Measurements from ENCODE around the gene WDFY3.

WDFY3 gene

DNA sequence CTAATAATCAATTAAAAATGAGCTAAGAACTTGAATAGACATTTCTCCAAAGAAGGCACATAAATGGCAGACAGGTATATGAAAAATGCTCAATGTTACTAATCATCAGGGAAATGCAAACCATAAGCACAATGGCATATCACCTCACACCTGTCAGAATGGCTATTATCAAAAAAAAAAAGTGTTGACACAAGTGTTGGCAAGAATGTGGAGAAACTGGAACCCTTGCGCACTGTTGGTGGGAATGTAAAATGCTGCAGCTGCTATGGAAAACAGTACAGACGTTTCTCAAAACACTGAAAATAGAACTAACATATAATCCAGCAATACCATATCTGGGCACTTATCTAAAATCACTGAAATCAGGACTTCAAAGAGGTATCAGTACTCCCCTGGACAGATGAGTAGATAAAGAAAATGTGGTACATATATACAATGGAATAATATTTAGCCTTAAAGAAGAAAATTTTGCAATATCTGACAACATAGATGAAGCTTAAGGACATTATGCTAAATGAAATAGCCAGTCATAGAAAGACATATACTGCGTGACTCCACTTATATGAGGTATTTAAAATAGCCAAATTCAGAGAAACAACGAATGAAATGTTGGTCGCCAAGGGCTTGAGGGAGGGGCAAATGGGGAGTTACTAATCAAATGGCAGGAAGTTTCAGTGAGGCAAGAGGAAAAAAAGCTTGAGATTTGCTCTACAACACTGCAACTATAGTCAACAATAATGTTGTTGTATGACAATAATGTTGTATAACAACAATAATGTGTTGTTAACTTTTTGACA lies 175.5 kb downstream of the WDFY3 start:
- no peak for DNase-seq (ENCODE audit: low read depth)

DNA sequence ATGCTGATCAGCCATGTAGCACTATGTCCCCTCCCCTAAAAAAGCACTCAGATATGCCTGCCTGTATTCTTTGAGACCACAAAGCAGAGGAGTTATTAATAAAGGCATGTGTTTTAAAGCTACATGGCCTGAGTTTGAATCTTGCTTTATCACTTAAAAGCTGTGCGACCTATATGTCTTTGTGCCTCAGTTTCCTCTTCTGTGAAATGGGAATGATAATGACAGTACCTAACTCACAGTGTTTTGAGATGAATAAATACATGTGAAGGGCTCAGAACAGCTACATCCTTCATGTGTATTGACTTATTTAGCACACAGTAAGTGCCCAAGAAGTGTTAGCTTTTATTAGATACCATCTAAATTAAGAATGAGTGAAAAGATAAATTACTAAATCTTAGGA lies 180.0 kb downstream of the WDFY3 start:
- no peak for DNase-seq (ENCODE audit: low read depth)

DNA sequence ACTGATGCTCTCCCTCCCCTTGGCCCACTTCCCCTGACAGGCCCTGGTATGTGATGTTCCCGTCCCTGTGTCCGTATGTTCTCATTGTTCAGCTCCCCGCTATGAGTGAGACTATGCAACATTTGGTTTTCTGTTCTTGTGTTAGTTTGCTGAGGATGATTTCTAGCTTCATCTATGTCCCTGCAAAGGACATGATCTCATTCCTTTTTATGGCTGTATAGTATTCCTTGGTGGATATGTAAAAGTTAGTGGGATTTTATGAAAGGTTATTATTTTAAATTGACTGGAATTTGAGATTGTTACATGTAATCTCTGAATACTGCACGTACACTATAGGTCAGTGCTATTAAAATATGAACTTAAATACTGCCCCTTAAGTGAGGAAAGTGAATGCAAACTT lies 184.0 kb downstream of the WDFY3 start:
- DNase-seq (ENCODE audit: low read depth): no peak

DNA sequence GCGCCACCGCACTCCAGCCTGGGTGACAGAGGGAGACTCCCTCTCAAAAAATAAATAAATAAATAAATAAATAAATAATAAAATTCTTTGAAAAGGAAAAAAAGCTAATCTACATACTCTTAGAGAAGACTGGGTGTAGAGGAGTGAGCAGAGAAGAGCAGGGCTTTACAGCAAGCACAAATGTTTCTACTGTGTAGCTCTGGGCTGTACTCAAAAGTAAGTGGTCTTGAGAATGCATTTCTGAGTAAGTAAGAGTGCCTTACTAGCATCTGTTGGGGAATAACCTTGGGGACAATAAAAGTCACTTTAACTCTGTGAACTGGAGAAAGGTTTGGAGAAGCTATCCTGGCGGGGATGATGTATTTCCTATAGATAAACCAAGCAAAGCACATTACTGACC lies 185.8 kb downstream of the WDFY3 start:
- no peak for DNase-seq (ENCODE audit: low read depth)

DNA sequence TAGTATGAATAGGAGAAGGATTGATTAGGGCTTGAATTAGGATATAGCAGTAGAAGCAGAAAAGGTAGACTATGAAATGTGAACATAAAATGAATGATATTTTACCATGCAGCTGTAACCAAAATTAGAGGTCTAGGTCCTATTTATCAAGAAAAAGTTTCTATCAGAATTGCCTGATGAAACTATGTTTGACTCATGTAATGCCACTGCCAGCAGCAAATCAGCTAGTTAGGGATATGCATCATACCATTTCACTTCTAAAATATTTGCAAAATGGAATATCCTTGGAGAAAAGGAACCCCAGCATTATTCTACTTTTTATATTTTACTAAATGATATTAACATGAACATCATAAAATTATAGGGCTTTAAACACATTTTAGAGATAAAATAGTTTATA lies 188.4 kb downstream of the WDFY3 start:
- DNase-seq (ENCODE audit: low read depth): no peak

DNA sequence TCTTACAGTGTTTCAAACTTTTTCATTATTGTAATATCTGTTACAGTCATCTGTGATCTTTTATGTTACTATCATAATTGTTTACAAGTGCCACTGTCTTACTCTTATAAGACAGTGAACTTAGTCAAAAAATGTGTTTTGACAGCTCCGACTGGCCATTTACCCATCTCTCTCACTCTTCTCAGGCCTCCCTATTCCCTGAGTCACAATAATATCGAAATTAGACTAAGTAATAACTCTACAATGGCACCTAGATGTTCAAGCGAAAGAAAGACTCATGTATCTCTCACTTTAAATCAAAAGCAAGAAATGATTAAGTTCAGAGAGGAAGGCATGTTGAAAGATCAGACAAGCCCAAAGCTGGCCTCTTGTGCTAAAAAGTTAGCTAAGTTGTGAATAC lies 199.3 kb downstream of the WDFY3 start:
- no peak for DNase-seq (ENCODE audit: low read depth)

DNA sequence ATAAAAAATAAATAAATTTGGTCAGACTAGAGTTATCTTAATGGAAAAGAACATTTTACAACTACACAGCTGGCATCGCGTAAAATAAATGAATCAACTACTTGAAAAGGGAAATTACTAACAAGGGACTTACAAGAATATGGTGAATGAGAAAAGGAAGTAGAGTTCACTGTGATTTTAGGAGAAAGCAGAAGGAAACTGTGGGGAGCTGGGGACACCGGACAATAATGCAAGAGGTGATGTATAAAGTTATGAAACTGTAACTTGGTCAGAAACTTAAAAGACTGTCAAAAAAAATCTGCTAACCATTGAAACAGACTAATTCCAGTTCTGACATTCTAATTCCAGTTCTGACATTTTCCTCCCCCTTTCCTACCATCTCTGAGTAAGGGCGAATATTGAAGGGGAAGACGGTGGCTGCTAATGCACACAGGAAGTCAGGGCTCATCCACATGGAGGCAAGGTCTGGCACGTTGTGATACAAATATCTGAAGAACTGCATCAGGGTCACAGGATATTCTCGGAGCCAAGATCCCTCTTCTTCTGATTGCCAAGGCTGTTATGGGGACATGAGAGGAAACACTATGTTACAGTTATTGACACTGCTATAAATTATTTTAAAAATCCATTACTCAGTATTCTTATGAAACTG lies 213.0 kb downstream of the WDFY3 start:
- no peak for DNase-seq (ENCODE audit: low read depth)

DNA sequence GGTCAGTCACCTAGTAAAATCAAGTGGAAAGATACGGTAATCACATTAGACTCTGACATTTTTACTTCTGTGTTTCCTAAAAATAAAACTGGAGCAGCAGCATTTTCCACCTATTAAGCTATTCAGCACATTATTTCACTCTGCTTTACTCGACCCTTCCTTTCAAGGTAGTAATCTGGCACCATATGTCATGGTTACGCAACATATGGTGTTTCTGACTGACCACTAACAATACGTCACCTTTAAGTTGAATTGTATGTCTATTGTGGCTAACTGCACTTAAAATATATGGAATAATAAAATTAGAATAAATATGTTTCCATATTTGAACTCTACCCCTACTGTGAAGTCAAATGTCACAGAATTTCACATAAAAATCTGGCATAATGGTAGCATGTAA lies 214.8 kb downstream of the WDFY3 start:
- no peak for DNase-seq (ENCODE audit: low read depth)

DNA sequence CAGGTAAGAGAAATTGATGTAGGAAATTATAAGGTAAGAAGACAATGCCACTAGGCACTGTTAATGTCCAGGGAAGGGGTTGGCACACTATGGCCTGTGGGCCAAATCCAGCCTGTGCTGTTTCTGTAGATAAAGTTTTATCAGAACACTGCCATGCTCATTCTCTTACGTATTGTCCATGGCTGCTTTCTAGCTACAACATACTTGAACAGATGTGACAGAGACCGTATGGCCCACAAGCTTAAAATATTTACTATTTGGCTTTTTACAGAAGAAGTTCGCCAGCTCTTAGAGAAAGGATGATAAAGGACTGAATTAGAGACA lies 215.6 kb downstream of the WDFY3 start:
- no peak for DNase-seq (ENCODE audit: low read depth)

DNA sequence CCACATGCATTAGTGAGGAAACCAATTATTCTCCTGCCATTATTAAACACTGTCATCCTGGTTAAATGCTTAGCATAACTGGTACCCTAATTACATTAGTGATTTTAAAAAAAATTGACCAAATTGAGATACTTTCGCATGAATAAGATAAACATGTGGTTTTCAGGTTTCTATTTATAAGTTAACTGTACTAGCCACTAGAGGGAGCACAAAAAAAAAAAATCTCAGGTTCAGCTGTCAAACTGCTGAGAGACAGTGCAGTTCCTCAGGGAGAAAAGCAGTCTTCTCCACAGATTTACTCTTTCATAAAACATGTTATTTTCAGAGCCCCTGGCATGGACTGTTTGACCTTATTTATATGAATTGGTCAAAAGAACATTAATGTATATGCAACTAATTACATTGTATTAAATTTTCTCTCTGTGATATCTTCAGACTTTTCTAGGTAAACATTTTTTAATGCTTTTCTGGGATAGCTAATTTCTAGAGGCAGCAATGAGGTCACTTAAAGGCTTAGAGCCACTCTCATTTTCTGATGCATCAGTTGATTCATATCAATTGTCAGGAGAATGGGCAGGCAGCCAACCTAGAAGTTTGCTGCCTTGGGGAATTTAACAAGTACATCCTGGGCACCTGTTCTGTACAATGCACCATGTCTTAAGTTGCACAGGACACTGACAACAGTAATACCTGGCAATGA lies 216.1 kb downstream of the WDFY3 start:
- DNase-seq (ENCODE audit: low read depth): no peak

DNA sequence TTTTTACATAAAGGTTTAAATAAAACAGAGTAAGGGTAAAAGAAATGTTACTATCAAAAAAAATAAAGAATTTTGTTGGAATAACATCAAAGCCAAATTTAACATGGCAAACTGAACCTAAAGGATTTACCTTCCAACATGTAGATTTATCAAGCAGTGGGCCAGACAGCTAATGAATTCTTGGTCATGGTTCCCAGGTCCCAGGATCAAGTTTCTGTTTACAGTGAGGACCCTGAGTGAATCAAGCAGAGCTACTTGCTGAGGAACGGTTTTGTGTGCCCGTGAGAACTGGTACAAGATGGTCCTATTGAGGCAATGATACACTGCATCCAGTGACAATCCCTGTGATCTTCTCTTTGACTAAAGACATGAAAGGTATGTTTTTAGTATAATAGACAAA lies 226.4 kb downstream of the WDFY3 start:
- no peak for DNase-seq (ENCODE audit: low read depth)

DNA sequence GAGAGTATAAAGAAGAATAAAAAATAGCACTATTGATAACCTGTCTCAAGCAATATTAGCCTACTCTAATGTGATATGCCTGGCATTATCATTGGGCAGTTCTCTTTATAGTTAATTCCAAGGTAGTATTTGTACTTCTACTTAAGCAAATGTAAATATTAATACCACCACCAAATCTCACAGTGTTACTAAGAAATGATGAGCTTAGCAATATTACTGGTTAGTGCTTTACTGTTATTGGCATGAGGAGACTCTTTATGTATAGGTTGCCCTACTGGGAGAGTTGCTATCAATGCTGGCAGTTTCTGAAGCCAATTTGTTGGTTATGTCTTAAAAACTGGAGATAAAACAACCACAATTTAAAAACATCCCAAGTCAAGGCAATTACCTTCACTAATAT lies 227.9 kb downstream of the WDFY3 start:
- no peak for DNase-seq (ENCODE audit: low read depth)

DNA sequence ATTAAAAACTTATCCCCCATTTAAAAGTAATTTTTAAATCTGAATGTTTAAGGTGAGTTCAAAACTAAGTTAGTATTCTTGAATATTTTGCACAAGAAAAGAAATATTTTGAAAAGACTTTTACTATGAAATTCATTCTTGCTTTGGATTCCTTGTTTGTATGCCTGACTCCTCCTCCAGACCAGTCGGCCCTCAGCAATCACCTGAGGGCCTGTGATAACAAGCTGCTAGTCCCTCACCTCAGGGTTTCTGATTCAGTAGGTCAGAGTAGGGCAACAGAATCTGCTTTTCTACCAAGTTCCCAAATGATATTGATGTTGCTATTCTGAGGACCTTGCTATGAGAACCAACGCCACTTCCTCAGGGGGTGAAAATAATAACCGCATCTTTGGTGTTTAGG lies 228.8 kb downstream of the WDFY3 start:
- no peak for DNase-seq (ENCODE audit: low read depth)

DNA sequence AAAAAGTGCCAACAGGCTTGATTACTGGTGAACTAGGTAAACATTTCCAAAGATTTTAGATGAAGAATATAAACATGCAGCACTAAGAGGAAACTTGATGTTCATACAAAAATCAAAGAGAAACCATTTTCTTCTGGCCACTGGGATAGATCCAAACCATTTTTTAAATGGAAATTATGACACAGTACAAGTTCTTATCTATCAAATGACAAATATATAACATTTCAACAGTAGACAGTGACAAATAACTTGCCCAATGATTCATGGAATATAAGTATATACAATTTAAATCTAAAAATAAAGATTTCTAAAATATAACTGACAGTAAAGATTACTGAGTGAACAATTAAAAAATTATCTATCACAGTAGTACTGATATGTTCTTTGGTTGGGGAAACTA lies 232.5 kb downstream of the WDFY3 start:
- no peak for DNase-seq (ENCODE audit: low read depth)

DNA sequence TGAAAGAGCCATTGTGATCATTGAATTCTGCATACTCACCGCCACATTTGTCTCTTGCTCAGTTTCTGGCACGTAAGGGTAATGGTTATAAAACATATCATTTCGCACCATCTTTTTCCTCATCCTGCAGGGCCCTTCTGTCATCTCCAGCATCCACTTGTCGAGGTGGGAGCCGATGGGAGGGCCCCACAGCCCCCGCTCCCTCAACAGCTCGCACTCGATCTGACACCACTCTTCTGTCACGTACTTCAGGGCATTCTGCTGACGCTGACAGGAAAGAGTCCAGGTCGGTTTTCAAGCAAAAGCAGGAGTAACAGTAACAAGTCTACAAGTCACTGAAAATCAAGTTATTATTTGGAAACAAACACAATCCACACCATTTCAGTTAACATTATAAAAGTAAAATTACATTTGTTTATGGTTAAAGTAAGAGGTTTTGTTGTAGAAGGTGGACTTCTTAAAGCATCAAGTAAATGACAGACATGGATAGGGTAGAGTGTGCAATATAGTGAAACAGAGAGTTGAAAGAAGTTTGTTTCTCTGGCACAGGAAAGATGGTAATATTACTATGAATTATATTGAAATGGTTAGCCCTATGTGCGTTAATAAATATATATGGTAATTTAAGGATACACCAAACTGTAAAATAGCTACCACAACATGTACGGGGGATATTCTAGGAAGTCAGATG lies 233.0 kb downstream of the WDFY3 start:
- no peak for DNase-seq (ENCODE audit: low read depth)

DNA sequence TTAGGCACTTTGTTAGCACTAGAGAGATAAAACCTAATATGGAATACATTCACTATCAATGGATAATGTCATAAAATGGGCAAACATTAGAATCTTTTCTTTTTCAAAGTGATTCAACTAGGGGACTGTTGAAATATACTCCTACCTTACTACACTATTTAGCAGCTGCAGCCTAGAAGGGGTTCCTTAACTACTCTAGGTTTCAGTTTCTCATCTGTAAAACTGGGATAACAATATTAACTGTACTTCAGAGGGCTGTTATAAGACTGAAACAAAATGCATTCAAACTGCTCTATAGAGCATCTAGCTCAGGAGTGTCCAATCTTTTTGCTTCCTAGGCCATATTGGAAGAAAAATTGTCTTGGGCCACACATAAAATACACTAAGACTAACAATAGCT lies 236.1 kb downstream of the WDFY3 start:
- no peak for DNase-seq (ENCODE audit: low read depth)

DNA sequence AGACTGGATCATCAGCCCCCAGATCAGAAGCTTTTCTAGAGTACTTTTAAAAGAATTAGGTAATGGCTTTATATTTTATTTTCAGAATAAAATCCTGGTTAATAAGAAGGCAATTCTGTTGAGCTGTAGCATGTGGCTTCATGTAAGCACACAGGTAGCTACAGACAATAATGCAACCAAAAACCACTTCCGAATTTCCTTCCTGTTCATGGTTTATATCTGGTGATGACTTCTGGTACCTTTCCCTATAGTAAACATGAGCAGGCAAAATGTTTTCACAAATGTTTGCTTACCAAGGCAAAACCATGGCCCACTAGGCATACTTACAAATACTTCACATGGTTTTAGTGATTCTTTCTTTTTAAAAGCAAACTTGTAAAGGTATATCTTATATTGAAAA lies 239.0 kb downstream of the WDFY3 start:
- no peak for DNase-seq (ENCODE audit: low read depth)

DNA sequence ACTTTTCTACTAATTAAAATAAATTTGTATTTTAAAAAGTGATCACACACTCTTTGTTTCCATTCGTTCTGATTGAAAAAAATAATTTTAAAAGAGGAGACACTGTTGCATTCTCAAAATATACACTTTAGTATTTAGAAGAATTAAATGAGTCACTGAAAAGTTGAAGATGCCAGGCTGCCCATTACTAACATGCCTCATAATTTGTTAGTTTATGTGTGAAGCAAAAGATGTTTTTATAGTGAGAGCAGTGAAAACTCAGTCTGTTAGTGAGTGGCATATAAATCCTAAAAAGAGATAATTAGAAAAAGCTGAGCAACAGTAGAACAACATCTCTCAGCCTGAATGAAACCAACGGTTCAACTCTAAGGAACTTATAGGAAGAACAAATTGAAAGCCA lies 240.1 kb downstream of the WDFY3 start:
- DNase-seq (ENCODE audit: low read depth): no peak

DNA sequence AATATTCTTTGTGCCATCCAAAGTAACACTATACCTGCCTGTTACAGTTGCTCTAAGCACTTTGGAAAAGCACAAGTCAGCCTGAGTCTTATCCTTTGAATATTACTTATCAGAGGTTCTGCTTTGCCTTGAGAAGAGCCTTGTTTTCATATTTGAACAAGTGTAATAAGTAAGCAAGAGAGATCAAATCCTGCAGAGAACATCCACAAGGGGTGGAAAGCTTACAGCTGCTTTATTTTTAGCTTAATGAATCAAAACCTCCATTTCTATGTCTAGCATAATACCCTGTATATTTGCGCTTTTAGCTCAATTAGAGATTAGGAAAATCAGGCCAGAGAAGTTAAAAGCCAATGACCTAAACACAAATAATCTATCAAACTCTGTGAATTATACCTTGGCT lies 243.8 kb downstream of the WDFY3 start:
- DNase-seq (ENCODE audit: low read depth): no peak

DNA sequence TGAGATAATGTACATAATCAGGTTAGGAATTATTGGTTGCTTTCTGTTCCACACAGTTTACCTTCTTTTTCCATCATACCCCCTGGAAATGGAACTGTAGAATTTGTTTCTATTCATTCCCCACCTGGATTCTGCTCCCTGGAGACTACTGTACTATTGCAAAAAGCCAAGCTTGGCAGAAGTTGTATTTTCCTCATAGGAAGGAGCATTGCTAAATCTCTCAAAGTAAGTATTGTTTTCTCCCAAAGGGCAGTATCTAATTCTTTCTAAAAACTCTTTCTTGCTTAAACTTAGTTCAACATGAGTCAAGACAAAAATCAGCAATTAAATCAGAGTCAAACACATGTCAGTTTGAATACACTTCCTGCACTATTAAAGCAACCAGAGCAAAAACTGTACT lies 247.4 kb downstream of the WDFY3 start:
- DNase-seq (ENCODE audit: low read depth): no peak

DNA sequence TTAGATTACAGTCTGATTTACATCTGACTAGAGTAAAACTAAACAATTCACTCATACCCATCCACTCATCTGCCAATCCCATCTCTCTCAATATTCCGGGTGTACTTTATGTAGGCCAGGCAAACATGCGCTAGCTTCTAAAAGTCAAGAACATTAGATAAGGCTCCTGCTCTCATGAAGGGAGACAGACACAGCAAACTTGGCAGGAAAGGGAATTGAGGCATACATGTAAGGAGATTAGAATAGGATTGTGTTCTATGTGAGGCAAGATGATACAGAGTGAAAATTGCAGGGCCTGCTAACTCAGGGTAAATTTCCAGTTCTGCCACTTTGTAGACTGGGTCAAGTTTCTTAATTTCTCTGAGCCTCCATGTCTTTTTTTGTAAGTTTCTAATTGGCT lies 247.8 kb downstream of the WDFY3 start:
- no peak for DNase-seq (ENCODE audit: low read depth)

DNA sequence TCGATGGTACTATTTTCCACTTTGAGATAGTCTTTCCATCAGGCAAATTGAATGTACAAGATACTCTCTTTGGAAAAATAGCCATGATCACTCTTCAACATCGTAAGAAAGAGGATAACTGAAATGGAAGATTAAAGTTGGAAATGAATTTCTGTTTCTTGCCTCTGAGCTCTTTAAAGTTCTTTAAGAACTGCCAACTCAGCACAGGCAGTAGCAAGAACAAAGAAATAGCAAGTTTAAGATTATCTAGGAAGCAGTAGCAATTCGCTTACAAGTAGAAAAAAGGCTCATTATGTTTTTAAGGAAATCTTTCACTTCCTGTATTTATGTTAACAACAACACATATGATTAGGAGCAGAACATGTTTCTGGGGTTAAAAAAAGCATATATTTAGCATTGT lies 255.9 kb downstream of the WDFY3 start:
- no peak for DNase-seq (ENCODE audit: low read depth)
